K562 (cell line): ENCODE data around the gene SLC26A8. TPM values are rescaled to one million over a fixed set of nuclear protein-coding genes. Genes with fewer than 3 reads are reported as not detected.

Experiments used
- CTCFL ChIP-seq: IDR thresholded peaks from 2 replicates; pipeline ENCODE4 v1.6.1; 2011; ENCODE audit warnings: borderline replicate concordance, low read depth, mild to moderate bottlenecking, moderate library complexity, low read length; ENCODE audit not compliant: insufficient read depth, poor library complexity, severe bottlenecking
- IRF1 ChIP-seq: sonication (generic); formaldehyde crosslinking; IDR thresholded peaks from 2 replicates; pipeline ENCODE4 v1.8.0; 2022; ENCODE audit warnings: missing genetic modification reagents, mild to moderate bottlenecking, borderline replicate concordance
- MAFK ChIP-seq: IDR thresholded peaks from 2 replicates; pipeline ENCODE4 v1.6.1; 2011; ENCODE audit warnings: low read length, improper control_type of control experiment
- PBX2 ChIP-seq, 2 experiments: IDR thresholded peaks in 1 of 2; conservative IDR thresholded peaks in 1 of 2; 2 replicates each; pipeline ENCODE4 v1.6.1; 2016; ENCODE audit warnings: low read depth in 2 of 2, mild to moderate bottlenecking in 1 of 2, missing compliant biosample characterization in 1 of 2, missing genetic modification characterization in 1 of 2, moderate library complexity in 1 of 2
- TSC22D4 ChIP-seq: fragments of 450-650 bp; IDR thresholded peaks from 2 replicates; pipeline ENCODE4 v1.6.1; 2016; ENCODE audit warnings: missing genetic modification characterization, missing biosample characterization, control low read depth
- ZBTB7A ChIP-seq: IDR thresholded peaks from 2 replicates; pipeline ENCODE4 v1.6.1; 2011; ENCODE audit warnings: low read depth, mild to moderate bottlenecking, low read length, moderate library complexity, borderline replicate concordance; ENCODE audit not compliant: control insufficient read depth
- ZNF407 ChIP-seq: fragments of 450-650 bp; IDR thresholded peaks from 2 replicates; pipeline ENCODE4 v1.6.1; 2016; ENCODE audit warnings: low read depth
- polyA plus RNA-seq, 8 experiments: library from polyadenylated mRNA; depleted of rRNA in 4 of 8; stranded (reverse) in 5 of 8; unstranded in 3 of 8; fragments of >200 nt; fragmentation: Nextera tagmentation in 2 of 8; fragmentation: Illumina TruSeq in 1 of 8; extraction: Ambion mirVana in 2 of 8; extraction: Trizol in 1 of 8; gene quantifications; 2 replicates each; pipeline versions ENCODE4 v1.2.1 to v1.2.3, GENCODE V29; 2011 to 2014; ENCODE audit warnings: inconsistent platforms in 1 of 8, missing spikeins in 1 of 8
- total RNA-seq, 7 experiments: library from RNA; depleted of rRNA in 6 of 7; stranded (reverse); fragments of >200 nt in 6 of 7; fragmentation: Illumina TruSeq in 2 of 7; extraction: Trizol in 2 of 7; gene quantifications; 2 replicates each; pipeline versions ENCODE4 v1.2.1 to v1.2.3, GENCODE V29; 2011 to 2021; ENCODE audit warnings: low replicate concordance in 1 of 7

Gene SLC26A8
- total and polyA plus RNA-seq, 9 of the 15 experiments (the other 6 are each of a cell fraction or from before 2014, with no cell fraction given), result not detected

- TF ChIP-seq ZNF407 (no peak), TSC22D4 (tag) (no peak), MAFK (no peak), CTCFL (no peak), PBX2 (CRISPR knock-in tag; IDR thresholded peaks at IDR 0.05; ENCODE audit: low read depth) (no peak), PBX2 (tag; conservative IDR thresholded peaks at IDR 0.05; ENCODE audit: low read depth) (no peak), IRF1 (CRISPR knock-in tag) (no peak), ZBTB7A (no peak)
Observed at GRCh38 chr6:35925961-35926360, 98.5 kb downstream of the SLC26A8 start (continued).
